Measurements from ENCODE around the gene CDC42SE2. TPM values are rescaled to one million over a fixed set of nuclear protein-coding genes. Genes with fewer than 3 reads are reported as not detected.

The CDC42SE2 gene
- total RNA-seq, 2 experiments from 2014 or later, result 68.3 to 99.6 TPM

DNA sequence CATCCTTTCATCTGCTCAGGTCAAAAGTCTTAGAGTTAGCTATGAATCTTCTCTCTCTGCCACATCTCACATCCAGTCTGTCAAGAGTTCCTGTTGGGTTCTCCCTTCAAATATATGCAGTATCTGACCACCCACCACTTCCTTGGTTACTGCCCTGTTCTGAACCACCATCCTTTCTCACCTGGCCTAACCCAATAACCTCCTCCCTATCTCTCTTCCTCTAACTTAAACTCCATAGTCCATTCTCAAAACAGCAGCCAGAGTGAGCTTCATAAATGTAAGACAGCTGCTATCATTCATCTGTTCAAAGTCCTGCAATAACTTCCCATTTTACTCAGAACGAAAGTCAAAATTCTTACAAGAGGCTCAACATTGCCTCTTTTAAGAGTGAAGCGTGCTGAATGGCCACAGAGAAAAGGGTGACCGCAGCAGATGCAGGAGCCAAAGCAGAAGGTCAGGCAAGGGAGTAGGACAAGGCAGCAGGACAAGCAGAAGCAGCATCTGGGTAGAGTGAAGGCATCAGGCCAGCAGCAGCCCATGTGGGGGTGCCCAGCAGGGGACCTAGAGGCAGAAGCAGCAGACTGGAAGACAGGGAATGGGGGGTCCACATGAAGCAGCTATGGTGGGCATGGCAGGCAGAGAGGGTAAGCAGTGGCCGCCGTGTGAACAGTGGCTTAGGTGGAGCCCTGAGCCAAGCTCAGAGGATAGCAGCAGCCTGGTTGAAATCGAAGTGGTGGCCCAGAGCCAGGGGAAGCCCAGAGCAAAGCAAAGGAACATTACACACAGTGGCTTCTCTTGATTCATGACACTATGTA, 39.3 kb upstream of the CDC42SE2 start:
- ChIA-PET POLR2A (interaction anchor here (1.0 kb wide), 1 partner anchor 18 kb away, joined by 3 read pairs; no protein-coding TSS in a partner anchor), CTCF (interaction anchor here (0.6 to 1.2 kb wide), 3 partner anchors 10 to 59 kb away, joined by 3 to 5 read pairs (median 4); no protein-coding TSS in a partner anchor)
- Mint-ChIP-seq H3K36me3 (ENCODE audit: low read depth) (no peaks in the 10 kb centered on the region), H3K27ac (no peak overlapping the region), H3K27me3 (no peaks in the 10 kb centered on the region), H3K9me3 (ENCODE audit: low read depth) (no peaks in the 10 kb centered on the region), H3K4me3 (no peak overlapping the region), H3K4me1 (peaks cover 9% of the 10 kb centered on the region)
- DNase-seq, result peak; percentile 17
- intact Hi-C loops (cut with DNase I, micrococcal nuclease), result loop anchor here in 1 of 2 experiments (10.0 kb wide), 1 partner anchor 350 kb away; no protein-coding TSS in a partner anchor
- ATAC-seq, result peak; percentile 74

DNA sequence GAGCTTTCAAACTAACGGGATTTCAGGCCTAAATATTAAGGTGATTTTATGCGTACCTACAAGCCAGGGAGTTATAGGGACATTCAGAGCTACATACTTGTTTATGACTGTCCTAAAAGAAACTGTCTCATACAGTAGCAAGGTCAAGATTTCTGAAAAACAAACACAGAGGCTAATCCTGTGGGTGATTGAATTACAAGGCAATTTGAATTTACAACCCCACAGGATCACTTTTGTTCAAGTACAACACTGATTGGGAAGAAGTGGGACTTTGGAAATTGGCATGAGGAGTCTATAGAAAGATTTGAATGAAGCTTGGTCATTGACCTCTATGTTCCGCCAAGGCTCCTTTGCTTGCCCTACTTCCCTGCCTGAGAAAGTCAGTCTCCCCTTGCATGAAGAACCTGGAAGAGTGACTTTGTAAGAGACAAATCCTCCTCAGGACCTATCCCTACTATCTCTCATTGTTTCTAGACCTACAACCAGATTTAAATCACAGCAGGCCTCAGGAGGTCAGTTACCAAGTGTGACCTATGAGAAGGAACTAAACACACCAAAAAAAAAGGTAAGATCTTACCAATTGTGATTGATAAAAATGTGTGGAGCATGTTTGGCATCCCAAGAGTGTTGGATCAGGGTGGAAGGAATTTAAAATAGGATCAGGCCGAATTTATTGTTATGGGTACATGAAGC, 38.4 kb upstream of the CDC42SE2 start:
- CTCF ChIA-PET, result interaction anchor here (0.6 to 0.7 kb wide), 2 partner anchors 11 to 60 kb away, joined by 3 read pairs; no protein-coding TSS in a partner anchor
- no peak for DNase-seq
- no peak for ATAC-seq
- Mint-ChIP-seq H3K36me3 (ENCODE audit: low read depth) (no peaks in the 10 kb centered on the region), H3K4me3 (no peak overlapping the region), H3K27me3 (no peaks in the 10 kb centered on the region), H3K9me3 (ENCODE audit: low read depth) (no peaks in the 10 kb centered on the region), H3K27ac (no peak overlapping the region), H3K4me1 (peaks cover 12% of the 10 kb centered on the region)
- POLR2A ChIA-PET, result interaction anchor here (1.0 kb wide), 1 partner anchor 19 kb away, joined by 3 read pairs; no protein-coding TSS in a partner anchor
- intact Hi-C loops (cut with DNase I, micrococcal nuclease), result loop anchor here in 1 of 2 experiments (10.0 kb wide), 1 partner anchor 351 kb away; no protein-coding TSS in a partner anchor

DNA sequence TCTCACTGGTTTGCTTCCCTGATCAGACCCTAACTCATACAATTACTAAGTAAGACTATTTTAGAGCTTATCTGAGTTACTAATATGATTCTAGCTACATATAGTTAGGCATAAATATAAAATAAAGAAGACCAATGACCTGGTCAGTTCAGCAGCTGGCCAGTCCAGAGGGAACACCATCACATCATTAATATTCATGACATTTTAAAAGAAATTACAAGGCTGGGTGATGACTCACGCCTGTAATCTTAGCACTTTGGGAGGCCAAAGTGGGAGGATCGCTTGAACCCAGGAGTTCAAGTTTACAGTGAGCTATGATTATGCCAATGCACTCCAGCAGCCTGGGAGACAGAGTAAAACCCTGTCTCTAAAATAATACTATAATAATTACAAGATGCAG, 37.0 kb upstream of the CDC42SE2 start:
- intact Hi-C loops (cut with DNase I, micrococcal nuclease), result loop anchor here in 1 of 2 experiments (10.0 kb wide), 1 partner anchor 352 kb away; no protein-coding TSS in a partner anchor
- Mint-ChIP-seq H3K27me3 (no peaks in the 10 kb centered on the region), H3K27ac (no peak overlapping the region), H3K36me3 (ENCODE audit: low read depth) (no peaks in the 10 kb centered on the region), H3K4me3 (no peak overlapping the region), H3K9me3 (ENCODE audit: low read depth) (no peaks in the 10 kb centered on the region), H3K4me1 (peaks cover 10% of the 10 kb centered on the region)
- ChIA-PET POLR2A (no interaction called here), CTCF (no interaction called here)
- DNase-seq (no peak), ATAC-seq (no peak)

DNA sequence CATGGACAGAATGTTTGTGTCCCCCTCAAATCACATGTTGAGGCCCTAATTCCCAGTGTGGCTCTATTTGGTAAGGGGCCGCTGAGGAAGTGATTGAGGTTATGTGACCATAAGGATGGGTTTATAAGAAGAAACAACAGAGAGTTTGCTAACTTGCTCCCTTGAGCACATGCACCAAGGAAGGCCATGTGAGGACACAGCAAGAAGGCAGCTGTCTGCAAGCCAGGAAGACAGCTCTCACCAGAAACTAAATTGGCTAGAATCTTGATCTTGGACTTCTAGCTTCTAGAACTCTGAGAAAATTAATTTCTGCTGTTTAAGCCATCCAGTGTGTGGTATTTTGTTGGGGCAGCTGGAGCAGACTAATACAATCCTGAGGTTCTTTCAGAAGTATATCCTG, 35.2 kb upstream of the CDC42SE2 start:
- POLR2A ChIA-PET, result no interaction called here

DNA sequence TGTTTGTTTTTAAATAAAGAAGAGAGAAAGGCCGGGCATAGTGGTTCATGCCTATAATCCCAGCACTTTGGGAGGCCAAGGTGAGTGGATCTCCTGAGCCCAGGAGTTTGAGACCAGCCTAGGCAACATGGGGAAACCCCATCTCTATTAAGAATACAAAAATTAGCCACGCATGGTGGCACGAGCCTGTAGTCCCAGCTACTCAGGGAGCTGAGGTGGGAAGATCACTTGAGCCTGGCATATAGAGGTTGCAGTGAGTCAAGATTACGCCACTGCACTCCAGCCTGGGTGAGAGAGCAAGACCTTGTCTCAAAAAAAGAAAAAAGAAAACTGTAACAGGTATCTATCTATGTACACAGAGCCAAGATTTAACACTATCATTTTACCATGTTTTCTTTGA, 34.2 kb upstream of the CDC42SE2 start:
- POLR2A ChIA-PET, result no interaction called here
- intact Hi-C loops (cut with DNase I, micrococcal nuclease), result loop anchor here in 1 of 2 experiments (10.0 kb wide), 1 partner anchor 355 kb away; no protein-coding TSS in a partner anchor

More for the DNA sequence above, 35.2 kb upstream of the CDC42SE2 start:
- Mint-ChIP-seq H3K9me3 (ENCODE audit: low read depth) (no peaks in the 10 kb centered on the region), H3K4me3 (no peak overlapping the region), H3K36me3 (ENCODE audit: low read depth) (no peaks in the 10 kb centered on the region), H3K27ac (no peak overlapping the region), H3K4me1 (peaks cover 10% of the 10 kb centered on the region), H3K27me3 (no peaks in the 10 kb centered on the region)
- ATAC-seq (no peak), DNase-seq (no peak)
- intact Hi-C loops (cut with DNase I, micrococcal nuclease), result loop anchor here in 1 of 2 experiments (10.0 kb wide), 1 partner anchor 354 kb away; no protein-coding TSS in a partner anchor
- CTCF ChIA-PET, result no interaction called here

DNA sequence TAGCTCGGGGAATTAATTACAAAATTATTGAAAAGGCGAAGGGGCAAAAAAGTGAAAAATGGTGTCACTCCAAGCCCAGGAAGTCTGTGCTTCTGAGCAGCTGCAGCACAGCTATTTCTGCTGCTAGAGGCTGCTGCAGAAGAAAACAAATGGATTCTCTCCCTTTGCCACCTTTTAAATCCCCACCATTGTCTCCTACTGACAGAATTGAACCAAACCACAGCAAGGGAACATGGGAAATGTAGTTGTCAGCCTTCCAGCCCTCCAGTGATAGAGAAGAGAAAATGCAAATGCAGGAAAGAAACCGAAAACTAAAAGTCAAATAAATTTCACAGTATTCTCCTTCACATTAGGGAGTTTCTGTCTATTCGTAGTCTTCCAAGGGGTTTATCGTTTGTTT, 33.4 kb upstream of the CDC42SE2 start:
- intact Hi-C loops (cut with DNase I, micrococcal nuclease), result no loop called here

More for the DNA sequence above, 34.2 kb upstream of the CDC42SE2 start:
- no peaks in the 10 kb centered on the region for H3K9me3 Mint-ChIP-seq (ENCODE audit: low read depth)
- H3K27me3 Mint-ChIP-seq, result no peaks in the 10 kb centered on the region
- H3K4me3 Mint-ChIP-seq, result no peak overlapping the region
- H3K4me1 Mint-ChIP-seq, result peaks cover 10% of the 10 kb centered on the region
- DNase-seq (no peak), ATAC-seq (no peak)
- CTCF ChIA-PET, result no interaction called here
- H3K27ac Mint-ChIP-seq, result no peak overlapping the region
- H3K36me3 Mint-ChIP-seq (ENCODE audit: low read depth), result no peaks in the 10 kb centered on the region

DNA sequence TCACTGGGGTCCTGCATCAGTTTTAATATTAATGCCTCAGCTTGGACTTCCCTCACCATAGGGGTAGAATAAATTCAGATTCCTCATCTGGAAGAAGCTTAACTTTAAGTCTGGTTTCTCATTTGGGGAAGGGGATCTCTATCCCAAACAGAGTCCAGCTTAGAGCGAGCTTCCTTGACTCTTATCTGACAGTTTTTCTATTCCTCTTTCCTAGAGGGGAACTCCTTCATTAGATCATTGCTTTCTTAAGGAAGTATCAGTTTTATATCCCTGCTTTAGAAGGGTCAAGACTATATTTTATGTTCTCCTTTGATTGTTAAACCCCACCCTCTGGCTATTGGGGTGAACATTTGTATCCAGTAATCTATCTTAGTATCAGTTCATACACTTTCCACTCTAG, 24.2 kb upstream of the CDC42SE2 start:
- Mint-ChIP-seq H3K36me3 (ENCODE audit: low read depth) (no peaks in the 10 kb centered on the region), H3K9me3 (ENCODE audit: low read depth) (no peaks in the 10 kb centered on the region), H3K4me1 (peaks cover 8% of the 10 kb centered on the region), H3K4me3 (no peak overlapping the region), H3K27ac (no peak overlapping the region), H3K27me3 (no peaks in the 10 kb centered on the region)
- POLR2A ChIA-PET, result no interaction called here
- CTCF ChIA-PET, result interaction anchor here (1.1 to 1.9 kb wide), 3 partner anchors 11 to 36 kb away, joined by 3 to 6 read pairs (median 5); no protein-coding TSS in a partner anchor
- ATAC-seq, result no peak
- no peak for DNase-seq
- intact Hi-C loops (cut with DNase I, micrococcal nuclease), result no loop called here

More for the DNA sequence above, 33.4 kb upstream of the CDC42SE2 start:
- Mint-ChIP-seq H3K36me3 (ENCODE audit: low read depth) (no peaks in the 10 kb centered on the region), H3K4me3 (no peak overlapping the region), H3K27me3 (no peaks in the 10 kb centered on the region), H3K9me3 (ENCODE audit: low read depth) (no peaks in the 10 kb centered on the region), H3K4me1 (peaks cover 10% of the 10 kb centered on the region), H3K27ac (no peak overlapping the region)
- ATAC-seq (no peak), DNase-seq (no peak)
- POLR2A ChIA-PET, result no interaction called here
- CTCF ChIA-PET, result no interaction called here

DNA sequence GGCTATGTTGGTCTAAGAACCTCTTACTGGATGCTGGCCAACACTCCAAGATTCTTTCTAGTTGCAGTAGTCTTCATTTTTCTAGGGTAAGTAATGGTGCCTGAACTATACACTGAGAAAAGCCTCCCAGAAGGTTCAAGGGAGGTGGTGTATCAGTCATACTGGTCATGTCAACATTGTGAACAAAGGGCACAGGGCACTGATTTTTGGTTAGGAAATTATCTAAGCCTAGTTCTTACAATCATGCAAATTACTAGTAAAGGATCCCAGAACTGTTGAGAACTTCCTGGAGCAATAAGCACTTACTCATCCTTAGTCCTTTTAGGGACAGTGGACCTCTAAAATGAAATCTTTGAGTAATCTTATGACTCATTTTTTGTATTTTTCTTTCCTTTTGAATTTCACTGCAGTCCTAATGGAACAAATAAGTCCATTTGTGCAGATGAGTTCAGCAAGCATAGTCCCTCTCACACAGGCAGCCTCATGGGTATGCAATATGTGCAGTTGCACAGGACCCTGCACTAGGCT, 21.1 kb upstream of the CDC42SE2 start:
- no peaks in the 10 kb centered on the region for H3K27me3 Mint-ChIP-seq
- DNase-seq (peak; percentile 30), ATAC-seq (peak; percentile 88)
- H3K27ac Mint-ChIP-seq, result peak overlapping the region; percentile 8
- ChIA-PET CTCF (interaction anchor here (0.7 kb wide), 1 partner anchor 10 kb away, joined by 3 read pairs; no protein-coding TSS in a partner anchor), POLR2A (no interaction called here)
- H3K9me3 Mint-ChIP-seq (ENCODE audit: low read depth), result peaks cover 5% of the 10 kb centered on the region
- no peak overlapping the region for H3K4me3 Mint-ChIP-seq
- peaks cover 8% of the 10 kb centered on the region for H3K4me1 Mint-ChIP-seq
- intact Hi-C loops (cut with DNase I, micrococcal nuclease), result loop anchor here (1.0 kb wide), 2 partner anchors 11 to 12 kb away; no protein-coding TSS in a partner anchor
- H3K36me3 Mint-ChIP-seq (ENCODE audit: low read depth), result peaks cover 4% of the 10 kb centered on the region

DNA sequence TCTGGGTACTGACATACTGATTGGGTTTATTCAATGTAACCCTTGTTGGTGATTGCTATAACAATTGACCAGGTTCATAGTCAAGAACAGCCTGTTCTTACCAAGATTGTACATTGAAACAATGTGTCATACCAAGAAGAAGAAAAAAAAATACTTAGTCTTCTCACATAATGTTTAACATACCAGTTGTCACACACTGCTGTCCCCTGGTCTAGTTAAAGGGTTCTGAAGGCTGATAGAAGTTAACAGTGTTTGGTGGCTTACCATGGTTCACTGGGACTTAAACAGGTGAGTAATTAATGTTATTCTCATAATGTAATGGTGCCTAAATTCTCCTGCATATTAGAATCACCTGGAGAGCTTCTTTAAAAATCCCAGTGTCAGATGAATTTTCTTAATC, 18.5 kb upstream of the CDC42SE2 start:
- no peak for DNase-seq
- no peak overlapping the region for H3K27ac Mint-ChIP-seq
- H3K4me1 Mint-ChIP-seq, result peaks cover 20% of the 10 kb centered on the region
- peaks cover 4% of the 10 kb centered on the region for H3K36me3 Mint-ChIP-seq (ENCODE audit: low read depth)
- no peaks in the 10 kb centered on the region for H3K27me3 Mint-ChIP-seq
- POLR2A ChIA-PET, result no interaction called here
- no peak overlapping the region for H3K4me3 Mint-ChIP-seq
- no peak for ATAC-seq
- CTCF ChIA-PET, result interaction anchor here (0.6 to 0.9 kb wide), 3 partner anchors 8 to 374 kb away, joined by 3 to 4 read pairs (median 4); no protein-coding TSS in a partner anchor
- intact Hi-C loops (cut with DNase I, micrococcal nuclease), result no loop called here
- peaks cover 5% of the 10 kb centered on the region for H3K9me3 Mint-ChIP-seq (ENCODE audit: low read depth)

DNA sequence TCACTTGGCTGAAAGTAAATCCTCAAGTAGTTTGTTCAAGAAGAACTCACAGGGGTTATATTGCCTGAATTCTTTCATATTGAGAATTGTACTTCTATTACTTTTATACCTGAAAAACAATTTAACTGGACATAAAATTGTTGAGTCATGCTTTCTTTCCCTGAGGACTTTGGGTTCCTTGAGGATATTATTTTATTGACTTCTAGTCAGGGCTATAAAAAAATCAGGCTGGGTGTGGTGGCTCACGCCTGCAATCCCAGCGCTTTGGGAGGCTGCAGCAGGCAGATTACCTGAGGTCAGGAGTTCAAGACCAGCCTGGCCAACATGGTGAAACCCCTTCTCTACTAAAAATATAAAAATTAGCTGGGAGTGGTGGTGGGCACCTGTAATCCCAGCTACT, 17.9 kb upstream of the CDC42SE2 start:
- Mint-ChIP-seq H3K4me1 (peaks cover 25% of the 10 kb centered on the region), H3K27me3 (no peaks in the 10 kb centered on the region), H3K27ac (no peak overlapping the region), H3K36me3 (ENCODE audit: low read depth) (peaks cover 4% of the 10 kb centered on the region), H3K9me3 (ENCODE audit: low read depth) (peaks cover 5% of the 10 kb centered on the region), H3K4me3 (no peak overlapping the region)
- ChIA-PET CTCF (interaction anchor here (0.8 kb wide), 1 partner anchor 9 kb away, joined by 3 read pairs; no protein-coding TSS in a partner anchor), POLR2A (no interaction called here)
- no peak for ATAC-seq
- no peak for DNase-seq
- intact Hi-C loops (cut with DNase I, micrococcal nuclease), result no loop called here

DNA sequence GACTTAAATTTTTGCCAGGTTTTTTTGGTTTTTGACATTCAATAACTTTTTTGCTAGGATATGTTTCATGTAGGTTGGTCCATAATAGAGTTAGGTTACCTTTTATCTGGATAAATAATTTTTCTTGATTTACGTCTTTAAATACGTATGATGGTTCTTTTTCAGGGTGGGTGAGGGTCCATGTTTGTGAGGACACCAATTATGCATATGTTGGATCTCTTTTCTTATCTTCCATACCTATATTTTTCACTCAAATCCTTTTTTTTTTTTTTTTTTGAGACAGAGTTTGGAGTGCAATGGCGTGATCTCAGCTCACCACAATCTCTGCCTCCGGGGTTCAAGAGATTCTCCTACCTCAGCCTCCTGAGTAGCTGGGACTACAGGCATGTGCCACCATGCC, 17.3 kb upstream of the CDC42SE2 start:
- ATAC-seq, result no peak
- H3K27ac Mint-ChIP-seq, result no peak overlapping the region

More for the DNA sequence above, 17.3 kb upstream of the CDC42SE2 start:
- no peak overlapping the region for H3K4me3 Mint-ChIP-seq
- no peak for DNase-seq
- H3K27me3 Mint-ChIP-seq, result no peaks in the 10 kb centered on the region
- intact Hi-C loops (cut with DNase I, micrococcal nuclease), result no loop called here
- H3K9me3 Mint-ChIP-seq (ENCODE audit: low read depth), result peaks cover 5% of the 10 kb centered on the region
- ChIA-PET POLR2A (no interaction called here), CTCF (interaction anchor here (0.8 kb wide), 1 partner anchor 8 kb away, joined by 3 read pairs; no protein-coding TSS in a partner anchor)
- H3K4me1 Mint-ChIP-seq, result peaks cover 30% of the 10 kb centered on the region
- peaks cover 4% of the 10 kb centered on the region for H3K36me3 Mint-ChIP-seq (ENCODE audit: low read depth)
